GM20000 (cell line): ENCODE results near the gene ZBTB18.

Experiments
- DNase-seq: peaks from one replicate; pipeline ENCODE4 v3.0.0; 2012; ENCODE audit warnings: low spot score
- CTCF ChIP-seq: IDR thresholded peaks from 2 replicates; pipeline ENCODE4 v1.5.1; 2012; ENCODE audit warnings: mild to moderate bottlenecking, control low read depth; ENCODE audit errors: extremely low read depth, missing control alignments

ZBTB18 gene

GRCh38 chr1:244054924-244055263, 3.8 kb downstream of the ZBTB18 start:
- DNase-seq, result no peak
- TF ChIP-seq CTCF, result no peak

GRCh38 chr1:244056577-244056976, 5.5 kb downstream of the ZBTB18 start:
- no peak for TF ChIP-seq CTCF
- no peak for DNase-seq

GRCh38 chr1:244057474-244058385, 6.6 kb downstream of the ZBTB18 start:
- no peak for DNase-seq
- no peak for TF ChIP-seq CTCF

- DNase-seq, result no peak
- no peak for TF ChIP-seq CTCF
These were observed 9.0 kb downstream of the ZBTB18 start for GRCh38 chr1:244060117-244060516.

GRCh38 chr1:244060686-244061085, 9.6 kb downstream of the ZBTB18 start:
- no peak for DNase-seq
- no peak for TF ChIP-seq CTCF

- no peak for TF ChIP-seq CTCF
- DNase-seq, result no peak
These were observed 11.2 kb downstream of the ZBTB18 start for GRCh38 chr1:244062156-244062725.

GRCh38 chr1:244063498-244063897, 12.4 kb downstream of the ZBTB18 start:
- no peak for DNase-seq
- no peak for TF ChIP-seq CTCF
